C4-2B (cell line): ENCODE data around the gene PPM1N.

Experiments used
- ZFX ChIP-seq: fragments of 450-650 bp; IDR thresholded peaks from 2 replicates; pipeline ENCODE4 v1.6.1; 2017
- TF ChIP-seq, protein P1 (sequence below): fragments of 450-650 bp; conservative IDR thresholded peaks from 2 replicates; pipeline ENCODE4 v1.5.1; 2017; ENCODE audit warnings: mild to moderate bottlenecking

DNA sequence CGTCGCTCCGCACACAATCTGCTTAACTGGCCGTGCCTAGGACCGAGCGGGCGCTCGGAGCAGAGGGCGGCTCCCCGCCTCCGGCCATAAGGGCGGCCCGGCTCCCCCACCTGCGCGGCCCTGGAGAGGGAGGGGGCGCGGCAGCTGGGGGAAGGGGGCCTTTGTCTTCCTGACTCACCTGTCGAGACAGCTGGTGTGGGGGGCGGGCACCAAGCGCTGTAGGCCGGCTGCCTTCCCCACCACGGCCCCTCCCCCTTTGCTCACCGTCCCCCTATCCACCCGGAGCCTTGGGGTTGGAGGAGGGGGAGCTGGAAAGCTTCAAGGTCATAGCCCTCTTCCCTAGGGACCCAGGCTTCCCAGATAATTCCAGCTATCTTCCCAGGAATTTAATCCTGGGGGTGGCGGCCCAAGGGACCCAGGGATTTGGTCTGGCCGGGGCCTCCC is 10.2 kb downstream of the PPM1N start:
- TF ChIP-seq, protein P1, sequence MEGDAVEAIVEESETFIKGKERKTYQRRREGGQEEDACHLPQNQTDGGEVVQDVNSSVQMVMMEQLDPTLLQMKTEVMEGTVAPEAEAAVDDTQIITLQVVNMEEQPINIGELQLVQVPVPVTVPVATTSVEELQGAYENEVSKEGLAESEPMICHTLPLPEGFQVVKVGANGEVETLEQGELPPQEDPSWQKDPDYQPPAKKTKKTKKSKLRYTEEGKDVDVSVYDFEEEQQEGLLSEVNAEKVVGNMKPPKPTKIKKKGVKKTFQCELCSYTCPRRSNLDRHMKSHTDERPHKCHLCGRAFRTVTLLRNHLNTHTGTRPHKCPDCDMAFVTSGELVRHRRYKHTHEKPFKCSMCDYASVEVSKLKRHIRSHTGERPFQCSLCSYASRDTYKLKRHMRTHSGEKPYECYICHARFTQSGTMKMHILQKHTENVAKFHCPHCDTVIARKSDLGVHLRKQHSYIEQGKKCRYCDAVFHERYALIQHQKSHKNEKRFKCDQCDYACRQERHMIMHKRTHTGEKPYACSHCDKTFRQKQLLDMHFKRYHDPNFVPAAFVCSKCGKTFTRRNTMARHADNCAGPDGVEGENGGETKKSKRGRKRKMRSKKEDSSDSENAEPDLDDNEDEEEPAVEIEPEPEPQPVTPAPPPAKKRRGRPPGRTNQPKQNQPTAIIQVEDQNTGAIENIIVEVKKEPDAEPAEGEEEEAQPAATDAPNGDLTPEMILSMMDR, result no peak
- no peak for TF ChIP-seq ZFX
